IMR-90 (cell line): ENCODE measurements around the gene TRUB2. TPM values are rescaled to one million over a fixed set of nuclear protein-coding genes. Genes with fewer than 3 reads are reported as not detected.

Experiments used
- ATAC-seq: fragments of 200-7000 bp; cut with Tn5 transposase; 2 replicates; pipeline ENCODE4 v1.9.1; 2020; ENCODE audit warnings: low read depth, mild to moderate bottlenecking, moderate library complexity
- BruUV-seq: library from RNA; stranded (reverse); fragments of 400-500 nt; replicated peaks from 2 replicates; lab custom pipeline; 2021; lab: Mats Ljungman, UMichigan
- CTCF ChIA-PET: fragments of 300-600 bp; formaldehyde crosslinking; extraction: SDS; loops from one replicate; lab custom pipeline; 2021; ENCODE audit warnings: antibody characterized with exemption; lab: Yijun Ruan, JAX
- POLR2A ChIA-PET: fragments of 300-600 bp; sonication (Branson Sonifier 250); formaldehyde crosslinking; loops from one replicate; lab custom pipeline; 2022; ENCODE audit warnings: antibody characterized with exemption; ENCODE audit not compliant: unreplicated experiment; lab: Charles Lee
- DNase-seq: peaks from one replicate; pipeline ENCODE4 v3.0.0; 2013
- H2AFZ ChIP-seq: replicated peaks from 2 replicates; pipeline ENCODE3; 2013; ENCODE audit warnings: low read length, mild to moderate bottlenecking; ENCODE audit not compliant: poor library complexity
- H2AK5ac ChIP-seq: 2 replicates; pipeline ENCODE4 v1.6.1; 2013; ENCODE audit warnings: low read depth, low read length, inconsistent platforms
- H2AK9ac ChIP-seq: replicated peaks from 2 replicates; pipeline ENCODE3; 2013; ENCODE audit warnings: mild to moderate bottlenecking, low read depth, low read length, moderate library complexity; ENCODE audit not compliant: poor library complexity
- H2BK120ac ChIP-seq: 2 replicates; pipeline ENCODE4 v1.6.1; 2013; ENCODE audit warnings: low read depth, low read length, inconsistent platforms
- H2BK15ac ChIP-seq: 3 replicates; pipeline ENCODE4 v1.6.1; 2013; ENCODE audit warnings: low read depth, low read length, inconsistent platforms
- H2BK20ac ChIP-seq: 2 replicates; pipeline ENCODE4 v1.6.1; 2013; ENCODE audit warnings: low read depth, mild to moderate bottlenecking, inconsistent platforms, low read length, moderate library complexity
- H2BK5ac ChIP-seq: 2 replicates; pipeline ENCODE4 v1.6.1; 2013; ENCODE audit warnings: mild to moderate bottlenecking, low read depth, low read length, inconsistent platforms; ENCODE audit not compliant: poor library complexity, severe bottlenecking
- H3K14ac ChIP-seq: replicated peaks from 2 replicates; pipeline ENCODE4 v1.6.1; 2013; ENCODE audit warnings: low read depth, low read length, inconsistent platforms
- H3K18ac ChIP-seq: 2 replicates; pipeline ENCODE4 v1.6.1; 2013; ENCODE audit warnings: low read depth, low read length, control low read depth
- H3K23ac ChIP-seq: 2 replicates; pipeline ENCODE4 v1.6.1; 2013; ENCODE audit warnings: low read depth, low read length, inconsistent platforms
- H3K27ac ChIP-seq: 2 replicates; pipeline ENCODE4 v1.5.1; 2013; ENCODE audit warnings: mild to moderate bottlenecking, control low read depth, low read length; ENCODE audit not compliant: insufficient read depth
- H3K27me3 ChIP-seq: 2 replicates; pipeline ENCODE4 v1.6.1; 2013; ENCODE audit warnings: low read length; ENCODE audit not compliant: control insufficient read depth, insufficient read depth
- H3K36me3 ChIP-seq: 2 replicates; pipeline ENCODE4 v1.6.1; 2013; ENCODE audit warnings: low read length, mixed read lengths; ENCODE audit not compliant: control insufficient read depth, insufficient read depth
- H3K4ac ChIP-seq: 2 replicates; pipeline ENCODE4 v1.6.1; 2013; ENCODE audit warnings: low read depth, low read length, inconsistent platforms
- H3K4me1 ChIP-seq: 2 replicates; pipeline ENCODE4 v1.6.1; 2013; ENCODE audit warnings: low read length, mixed read lengths; ENCODE audit not compliant: control insufficient read depth, insufficient read depth
- H3K4me2 ChIP-seq: 2 replicates; pipeline ENCODE4 v1.6.1; 2013; ENCODE audit warnings: low read depth, mild to moderate bottlenecking, control low read depth, low read length, moderate library complexity
- H3K4me3 ChIP-seq: 2 replicates; pipeline ENCODE4 v1.5.1; 2013; ENCODE audit warnings: low read depth, mild to moderate bottlenecking, control low read depth, low read length, moderate library complexity; ENCODE audit not compliant: insufficient read depth
- H3K56ac ChIP-seq: 2 replicates; pipeline ENCODE4 v1.6.1; 2013; ENCODE audit warnings: low read length, inconsistent platforms; ENCODE audit not compliant: insufficient read depth; ENCODE audit errors: extremely low read depth
- H3K79me1 ChIP-seq, 2 experiments: 2 replicates each; pipeline ENCODE4 v1.6.1; 2013; ENCODE audit warnings: low read length in 2 of 2, inconsistent platforms in 1 of 2, low read depth in 1 of 2
- H3K9ac ChIP-seq: 2 replicates; pipeline ENCODE4 v1.6.1; 2013; ENCODE audit warnings: low read depth, low read length, control low read depth
- H3K9me1 ChIP-seq: 2 replicates; pipeline ENCODE4 v1.6.1; 2013; ENCODE audit warnings: low read length, inconsistent platforms; ENCODE audit not compliant: insufficient read depth
- H3K9me3 ChIP-seq: 2 replicates; pipeline ENCODE4 v1.6.1; 2013; ENCODE audit warnings: low read length; ENCODE audit not compliant: control insufficient read depth, insufficient read depth
- H4K20me1 ChIP-seq: 2 replicates; pipeline ENCODE4 v1.6.1; 2013; ENCODE audit warnings: low read length, inconsistent platforms; ENCODE audit not compliant: insufficient read depth
- H4K5ac ChIP-seq: 2 replicates; pipeline ENCODE4 v1.6.1; 2013; ENCODE audit warnings: mild to moderate bottlenecking, low read depth, low read length, control low read depth
- H4K8ac ChIP-seq, 2 experiments: 2 replicates each; pipeline ENCODE4 v1.6.1; 2013; ENCODE audit warnings: low read depth in 2 of 2, low read length in 2 of 2, control low read depth in 1 of 2, inconsistent platforms in 1 of 2
- H4K91ac ChIP-seq: 2 replicates; pipeline ENCODE4 v1.6.1; 2013; ENCODE audit warnings: low read depth, low read length, inconsistent platforms; ENCODE audit not compliant: insufficient read depth
- BHLHE40 ChIP-seq: fragments of 150-350 bp; IDR thresholded peaks from 2 replicates; pipeline ENCODE4 v1.6.1; 2016; ENCODE audit warnings: mild to moderate bottlenecking, low read depth, low read length
- CEBPB ChIP-seq: IDR thresholded peaks from 2 replicates; pipeline ENCODE4 v1.6.1; 2012; ENCODE audit warnings: low read depth, low read length, improper control_type of control experiment
- CHD1 ChIP-seq: IDR thresholded peaks from 2 replicates; pipeline ENCODE4 v1.6.1; 2012; ENCODE audit warnings: low read depth, low read length, improper control_type of control experiment
- CTCF ChIP-seq: conservative IDR thresholded peaks from 2 replicates; pipeline ENCODE4 v1.5.1; 2012; ENCODE audit warnings: mild to moderate bottlenecking, low read depth, low read length, improper control_type of control experiment
- ELK1 ChIP-seq: fragments of 150-350 bp; IDR thresholded peaks from 2 replicates; pipeline ENCODE4 v1.6.1; 2016; ENCODE audit warnings: low read depth, mild to moderate bottlenecking, low read length, moderate library complexity, borderline replicate concordance
- FOS ChIP-seq: fragments of 150-350 bp; IDR thresholded peaks from 2 replicates; pipeline ENCODE4 v1.6.1; 2016; ENCODE audit warnings: low read depth, low read length
- MAFK ChIP-seq: IDR thresholded peaks from 2 replicates; pipeline ENCODE4 v1.6.1; 2012; ENCODE audit warnings: low read depth, low read length, improper control_type of control experiment
- MXI1 ChIP-seq: IDR thresholded peaks from 2 replicates; pipeline ENCODE4 v1.6.1; 2012; ENCODE audit warnings: low read depth, mild to moderate bottlenecking, low read length, moderate library complexity, borderline replicate concordance
- POLR2A ChIP-seq: IDR thresholded peaks from 2 replicates; pipeline ENCODE4 v1.6.1; 2012; ENCODE audit warnings: mild to moderate bottlenecking, low read depth, low read length
- RFX5 ChIP-seq: IDR thresholded peaks from 2 replicates; pipeline ENCODE4 v1.8.0; 2012; ENCODE audit warnings: low read depth, mild to moderate bottlenecking, low read length, moderate library complexity
- USF2 ChIP-seq: fragments of 150-350 bp; IDR thresholded peaks from 2 replicates; pipeline ENCODE4 v1.6.1; 2017; ENCODE audit warnings: mild to moderate bottlenecking, antibody characterized with exemption, low read length, low read depth
- WGBS, 2 experiments: methylation state at CpG; one replicate each; pipeline versions ENCODE4 v1.1.5 to v1.1.7; 2013; ENCODE audit warnings: missing lambda C conversion rate in 2 of 2; ENCODE audit not compliant: insufficient read length in 1 of 2; ENCODE audit errors: extremely low coverage in 2 of 2; 5-methylcytosine and 5-hydroxymethylcytosine counted together
- dilution Hi-C: fragments of 300-500 bp; cut with HindIII; formaldehyde crosslinking; loops from one replicate; pipeline ENCODE4 v1.14.3; 2018; ENCODE audit warnings: low sequenced_read_pairs; ENCODE audit not compliant: unreplicated experiment
- in situ Hi-C: fragments of 300-500 bp; cut with MboI; formaldehyde crosslinking; loops from 3 replicates; pipeline ENCODE4 v1.14.3; 2019; ENCODE audit warnings: low sequenced_read_pairs, inconsistent platforms, mixed read lengths
- intact Hi-C: fragments of 100-400 bp; cut with micrococcal nuclease; formaldehyde crosslinking; loops from 2 replicates; pipeline ENCODE4 v1.10.0; 2022
- polyA plus RNA-seq, 3 experiments: library from polyadenylated mRNA; depleted of rRNA; stranded (reverse); fragments of >200 nt; gene quantifications; 2 replicates each; pipeline ENCODE4 v1.2.3, GENCODE V29; 2012; ENCODE audit warnings: low replicate concordance in 1 of 3
- total RNA-seq: library from RNA; depleted of rRNA; stranded (reverse); fragments of >200 nt; gene quantifications from 2 replicates; pipeline ENCODE4 v1.2.3, GENCODE V29; 2012

The TRUB2 gene
- total and polyA plus RNA-seq, 2 of the 4 experiments (the other 2 are of a cell fraction) = 18.0 to 21.3 TPM

GRCh38 chr9:128257086-128257825, 65.0 kb downstream of the TRUB2 start:
- no TSS peak for BruUV-seq
- no peak for ATAC-seq

More at GRCh38 chr9:128257086-128257825, 65.0 kb downstream of the TRUB2 start:
- Histone ChIP-seq H3K4me1 (no peaks in the 10 kb centered on the region), H3K4ac (no peak overlapping the region), H2AFZ (no peak overlapping the region), H3K56ac (no peak overlapping the region), H3K27me3 (no peaks in the 10 kb centered on the region), H3K23ac (no peak overlapping the region), H2AK9ac (no peak overlapping the region), H3K4me3 (no peak overlapping the region), H3K36me3 (peaks cover 63% of the 10 kb centered on the region), H3K9me1 (no peaks in the 10 kb centered on the region), H3K18ac (no peak overlapping the region), H4K91ac (no peak overlapping the region), H2BK120ac (no peak overlapping the region), H3K14ac (no peak overlapping the region), H3K27ac (no peak overlapping the region), H3K9ac (no peak overlapping the region), H2BK20ac (no peak overlapping the region), H3K9me3 (no peaks in the 10 kb centered on the region), H2BK5ac (no peak overlapping the region), H2BK15ac (no peak overlapping the region), H4K8ac (no peak overlapping the region), H4K20me1 (peaks cover 12% of the 10 kb centered on the region), H3K79me1 (peaks cover 5% of the 10 kb centered on the region in 2 experiments; a peak in 1 of 4 replicates), H2AK5ac (no peak overlapping the region), H4K5ac (no peak overlapping the region), H3K4me2 (no peak overlapping the region)
- in situ Hi-C loops (no loop called here), dilution Hi-C loops (no loop called here), intact Hi-C loops (no loop called here)
- no peak for DNase-seq
- POLR2A ChIA-PET = no interaction called here
- CTCF ChIA-PET = no interaction called here
- 85% methylated on average over 4 of the region's 23 CpGs; no CpG with 5 or more reads in 1 of the 2 experiments for WGBS, 2 experiments
- TF ChIP-seq RFX5 (no peak), CTCF (no peak), POLR2A (no peak), BHLHE40 (no peak), FOS (no peak), USF2 (no peak), CHD1 (no peak), ELK1 (no peak), MAFK (no peak), MXI1 (no peak), CEBPB (no peak)
